Measurements from ENCODE around the gene ZNF530. TPM values are rescaled to one million over a fixed set of nuclear protein-coding genes. Genes with fewer than 3 reads are reported as not detected.

ZNF530 gene
- total and polyA plus RNA-seq, 2 experiments from 2014 or later: 3.3 to 11.2 TPM

GRCh38 chr19:57552432-57552831 is 47.3 kb upstream of the ZNF530 start:
- no peaks in the 10 kb centered on the region for H3K4me1 ChIP-seq (ENCODE audit: insufficient read depth)
- H3K36me3 ChIP-seq (ENCODE audit: insufficient read depth): peaks cover 48% of the 10 kb centered on the region
- Mint-ChIP-seq H3K27ac (no peak overlapping the region), H3K36me3 (ENCODE audit: low read depth) (peaks cover 91% of the 10 kb centered on the region), H3K4me3 (no peak overlapping the region), H3K4me1 (no peaks in the 10 kb centered on the region), H3K27me3 (ENCODE audit: insufficient read depth, low read depth, poor library complexity) (peaks cover 5% of the 10 kb centered on the region), H3K9me3 (peaks cover 14% of the 10 kb centered on the region; the same call in 2 of the 3 replicates)
- no peaks in the 10 kb centered on the region for H3K27me3 ChIP-seq (ENCODE audit: insufficient read depth)
- peaks cover 12% of the 10 kb centered on the region for H4K20me1 ChIP-seq (replicated peaks; ENCODE audit: insufficient read depth)
- H3K79me2 ChIP-seq (replicated peaks; ENCODE audit: insufficient read depth): peaks cover 3% of the 10 kb centered on the region
- H3K4me2 ChIP-seq: no peak overlapping the region
- no peak overlapping the region for H3K27ac ChIP-seq (ENCODE audit: low read depth)
- no peaks in the 10 kb centered on the region for H3K9me2 ChIP-seq (ENCODE audit: insufficient read depth)
- H3K4me3 ChIP-seq: no peak overlapping the region
- TF ChIP-seq ZNF331 (CRISPR knock-in tag; IDR thresholded peaks at IDR 0.05; ENCODE audit: low read depth) (no peak), CTCF (conservative IDR thresholded peaks at IDR 0.05; ENCODE audit: low read depth in 2 of 2) (peak; percentile 8 to 27; a peak in 1 of 4 replicates)
- DNase-seq (ENCODE audit: low spot score) (peak; percentile 21), ATAC-seq (peak; percentile 74)
- H3F3A ChIP-seq (replicated peaks; ENCODE audit: low read depth): no peaks in the 10 kb centered on the region
- no peak overlapping the region for H2AFZ ChIP-seq

DNA sequence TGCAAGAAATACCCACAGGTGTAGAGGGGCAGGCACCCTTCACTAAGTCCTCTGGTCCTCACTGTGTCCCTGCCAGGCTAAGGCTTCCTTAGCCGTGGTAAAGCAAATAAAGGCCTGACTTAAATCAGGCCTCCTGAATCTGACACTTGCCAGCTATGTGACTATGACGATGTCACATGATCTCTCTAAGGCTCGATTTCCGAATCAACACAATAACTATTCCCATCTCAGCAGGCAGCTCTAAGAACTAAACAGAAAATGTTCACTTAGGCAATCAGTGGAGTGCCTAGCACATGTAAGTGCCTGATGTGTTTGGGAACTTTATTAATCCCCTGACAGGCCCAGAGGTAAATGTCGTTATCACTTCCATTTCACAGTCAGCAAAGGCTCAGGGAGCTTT is 42.0 kb upstream of the ZNF530 start:
- Histone ChIP-seq H3K4me1 (ENCODE audit: insufficient read depth) (peaks cover 6% of the 10 kb centered on the region), H3F3A (replicated peaks; ENCODE audit: low read depth) (no peaks in the 10 kb centered on the region), H3K79me2 (replicated peaks; ENCODE audit: insufficient read depth) (peaks cover 22% of the 10 kb centered on the region), H3K36me3 (ENCODE audit: insufficient read depth) (peaks cover 18% of the 10 kb centered on the region; the same call in 1 of the 2 replicates), H3K27ac (ENCODE audit: low read depth) (no peak overlapping the region), H3K9me2 (ENCODE audit: insufficient read depth) (peaks cover 8% of the 10 kb centered on the region; the same call in 1 of the 2 replicates), H3K4me2 (no peak overlapping the region; the same call in 1 of the 2 replicates), H3K4me3 (no peak overlapping the region), H3K27me3 (ENCODE audit: insufficient read depth) (no peaks in the 10 kb centered on the region), H2AFZ (no peak overlapping the region), H4K20me1 (replicated peaks; ENCODE audit: insufficient read depth) (peaks cover 12% of the 10 kb centered on the region)
- Mint-ChIP-seq H3K9me3 (peaks cover 31% of the 10 kb centered on the region), H3K27ac (no peak overlapping the region), H3K4me1 (peaks cover 11% of the 10 kb centered on the region), H3K4me3 (peak overlapping the region; percentile 99), H3K36me3 (ENCODE audit: low read depth) (peaks cover 57% of the 10 kb centered on the region), H3K27me3 (ENCODE audit: insufficient read depth, low read depth, poor library complexity) (peaks cover 2% of the 10 kb centered on the region)
- DNase-seq (ENCODE audit: low spot score) (no peak), ATAC-seq (no peak)
- TF ChIP-seq EZH2 (IDR thresholded peaks at IDR 0.05; ENCODE audit: low read depth, unreplicated experiment) (no peak), JUNB (IDR thresholded peaks at IDR 0.05; ENCODE audit: unreplicated experiment) (no peak), ZNF462 (CRISPR knock-in tag; IDR thresholded peaks at IDR 0.05) (no peak), ETS1 (IDR thresholded peaks at IDR 0.05) (no peak), CTCF (conservative IDR thresholded peaks at IDR 0.05; ENCODE audit: low read depth in 2 of 2) (no peak), STAT1 (IDR thresholded peaks at IDR 0.05; ENCODE audit: unreplicated experiment) (no peak), ZNF114 (CRISPR knock-in tag; IDR thresholded peaks at IDR 0.05) (no peak), EZH2phosphoT487 (IDR thresholded peaks at IDR 0.05; ENCODE audit: unreplicated experiment) (no peak)

All from GM23338 (cell line).